ENCODE data around the gene PEPD.

The PEPD gene

GRCh38 chr19:33418871-33419787 lies 102.5 kb downstream of the PEPD start:
- no peak overlapping the region for H3K4me2 ChIP-seq (ENCODE audit: low read depth, low read length, poor library complexity, severe bottlenecking)
- H3K4me3 ChIP-seq (ENCODE audit: insufficient read depth, low read length, poor library complexity, severe bottlenecking): no peak overlapping the region
- H2AFZ ChIP-seq (ENCODE audit: low read depth, low read length, severe bottlenecking): no peak overlapping the region
- no peaks in the 10 kb centered on the region; the same call in 1 of the 2 replicates for H3K27me3 ChIP-seq (ENCODE audit: low read length)
- H3K9me2 ChIP-seq (replicated peaks; ENCODE audit: insufficient read depth, low read length): no peaks in the 10 kb centered on the region
- no peaks in the 10 kb centered on the region for H3F3A ChIP-seq (ENCODE audit: insufficient read depth)
- H3K36me3 ChIP-seq (ENCODE audit: low read length): no peaks in the 10 kb centered on the region
- no peaks in the 10 kb centered on the region for H3K9me3 ChIP-seq (ENCODE audit: insufficient read depth, low read length)
- H3K27ac ChIP-seq (ENCODE audit: low read depth, low read length): no peak overlapping the region
- no peak for TF ChIP-seq EZH2phosphoT487 (conservative IDR thresholded peaks at IDR 0.05; ENCODE audit: low read length)
- no peak for TF ChIP-seq CTCF (IDR thresholded peaks at IDR 0.05; ENCODE audit: insufficient read depth, low read length, poor library complexity, severe bottlenecking)
- H3K79me2 ChIP-seq (ENCODE audit: insufficient read depth, low read length): no peaks in the 10 kb centered on the region
- H3K9ac ChIP-seq (ENCODE audit: low read length): no peak overlapping the region
- H4K20me1 ChIP-seq (ENCODE audit: low read depth, low read length): no peaks in the 10 kb centered on the region

- H3F3A ChIP-seq (ENCODE audit: insufficient read depth): no peaks in the 10 kb centered on the region
- no peaks in the 10 kb centered on the region; the same call in 1 of the 2 replicates for H3K27me3 ChIP-seq (ENCODE audit: low read length)
- H4K20me1 ChIP-seq (ENCODE audit: low read depth, low read length): no peaks in the 10 kb centered on the region
- no peak for TF ChIP-seq CTCF (IDR thresholded peaks at IDR 0.05; ENCODE audit: insufficient read depth, low read length, poor library complexity, severe bottlenecking)
- no peak for TF ChIP-seq EZH2phosphoT487 (conservative IDR thresholded peaks at IDR 0.05; ENCODE audit: low read length)
- H3K4me3 ChIP-seq (ENCODE audit: insufficient read depth, low read length, poor library complexity, severe bottlenecking): no peak overlapping the region
- H3K79me2 ChIP-seq (ENCODE audit: insufficient read depth, low read length): no peaks in the 10 kb centered on the region
- no peak overlapping the region for H3K9ac ChIP-seq (ENCODE audit: low read length)
- H3K9me3 ChIP-seq (ENCODE audit: insufficient read depth, low read length): no peaks in the 10 kb centered on the region
- H3K27ac ChIP-seq (ENCODE audit: low read depth, low read length): no peak overlapping the region
- no peaks in the 10 kb centered on the region for H3K36me3 ChIP-seq (ENCODE audit: low read length)
- H2AFZ ChIP-seq (ENCODE audit: low read depth, low read length, severe bottlenecking): no peak overlapping the region
- H3K4me2 ChIP-seq (ENCODE audit: low read depth, low read length, poor library complexity, severe bottlenecking): no peak overlapping the region
- H3K9me2 ChIP-seq (replicated peaks; ENCODE audit: insufficient read depth, low read length): no peaks in the 10 kb centered on the region
These were observed 103.1 kb downstream of the PEPD start for GRCh38 chr19:33418461-33418860.

- H2AFZ ChIP-seq (ENCODE audit: low read depth, low read length, severe bottlenecking): no peak overlapping the region
- no peaks in the 10 kb centered on the region for H3K36me3 ChIP-seq (ENCODE audit: low read length)
- no peaks in the 10 kb centered on the region; the same call in 1 of the 2 replicates for H3K27me3 ChIP-seq (ENCODE audit: low read length)
- H3K9me2 ChIP-seq (replicated peaks; ENCODE audit: insufficient read depth, low read length): no peaks in the 10 kb centered on the region
- no peak overlapping the region for H3K27ac ChIP-seq (ENCODE audit: low read depth, low read length)
- TF ChIP-seq EZH2phosphoT487 (conservative IDR thresholded peaks at IDR 0.05; ENCODE audit: low read length) (no peak), CTCF (IDR thresholded peaks at IDR 0.05; ENCODE audit: insufficient read depth, low read length, poor library complexity, severe bottlenecking) (no peak)
- no peak overlapping the region for H3K9ac ChIP-seq (ENCODE audit: low read length)
- H3K79me2 ChIP-seq (ENCODE audit: insufficient read depth, low read length): no peaks in the 10 kb centered on the region
- no peaks in the 10 kb centered on the region for H4K20me1 ChIP-seq (ENCODE audit: low read depth, low read length)
- H3K9me3 ChIP-seq (ENCODE audit: insufficient read depth, low read length): no peaks in the 10 kb centered on the region
- no peak overlapping the region for H3K4me2 ChIP-seq (ENCODE audit: low read depth, low read length, poor library complexity, severe bottlenecking)
- no peak overlapping the region for H3K4me3 ChIP-seq (ENCODE audit: insufficient read depth, low read length, poor library complexity, severe bottlenecking)
- no peaks in the 10 kb centered on the region for H3F3A ChIP-seq (ENCODE audit: insufficient read depth)
These were observed 103.8 kb downstream of the PEPD start for GRCh38 chr19:33417751-33418150.
